GM19467 (cell line): ENCODE measurements around the gene KATNAL1.

ENCODE experiments used
- ATAC-seq: cut with Tn5 transposase; IDR thresholded peaks from one replicate; pipeline ENCODE4 v1.9.1; 2021; ENCODE audit warnings: mild to moderate bottlenecking, moderate library complexity; ENCODE audit not compliant: unreplicated experiment

Gene KATNAL1

GRCh38 chr13:30333616-30334015, 26.3 kb upstream of the KATNAL1 start:
- no peak for ATAC-seq

GRCh38 chr13:30332456-30333143, 25.2 kb upstream of the KATNAL1 start:
- peak; percentile 74 for ATAC-seq

- ATAC-seq: no peak
These were observed 24.0 kb upstream of the KATNAL1 start for GRCh38 chr13:30331331-30331771.

- no peak for ATAC-seq
These were observed 21.7 kb upstream of the KATNAL1 start for GRCh38 chr13:30329009-30329585.

- no peak for ATAC-seq
These were observed 18.3 kb upstream of the KATNAL1 start for GRCh38 chr13:30325668-30326067.

- no peak for ATAC-seq
These were observed 16.2 kb upstream of the KATNAL1 start for GRCh38 chr13:30323524-30323923.

GRCh38 chr13:30322428-30322827, 15.1 kb upstream of the KATNAL1 start:
- no peak for ATAC-seq

- ATAC-seq: no peak
These were observed 13.9 kb upstream of the KATNAL1 start for GRCh38 chr13:30321256-30321655.

GRCh38 chr13:30319655-30320054, 12.3 kb upstream of the KATNAL1 start:
- no peak for ATAC-seq

- ATAC-seq: no peak
These were observed 11.8 kb upstream of the KATNAL1 start for GRCh38 chr13:30319130-30319529.

- no peak for ATAC-seq
These were observed 10.7 kb upstream of the KATNAL1 start for GRCh38 chr13:30318026-30318425.

GRCh38 chr13:30314562-30314961, 7.2 kb upstream of the KATNAL1 start:
- no peak for ATAC-seq

GRCh38 chr13:30314069-30314468, 6.7 kb upstream of the KATNAL1 start:
- ATAC-seq: no peak

GRCh38 chr13:30313311-30313710, 6.0 kb upstream of the KATNAL1 start:
- no peak for ATAC-seq

GRCh38 chr13:30312904-30313303, 5.6 kb upstream of the KATNAL1 start:
- no peak for ATAC-seq

- ATAC-seq: no peak
These were observed 1.2 kb upstream of the KATNAL1 start for GRCh38 chr13:30308548-30308947.

- no peak for ATAC-seq
These were observed 580 bp upstream of the KATNAL1 start for GRCh38 chr13:30307971-30308290.

GRCh38 chr13:30306762-30307193, 573 bp downstream of the KATNAL1 start:
- ATAC-seq: peak; percentile 77

GRCh38 chr13:30305456-30305970, 1.8 kb downstream of the KATNAL1 start:
- no peak for ATAC-seq

- no peak for ATAC-seq
These were observed 4.1 kb downstream of the KATNAL1 start for GRCh38 chr13:30303269-30303668.

- no peak for ATAC-seq
These were observed 5.5 kb downstream of the KATNAL1 start for GRCh38 chr13:30301827-30302226.

- ATAC-seq: no peak
These were observed 6.8 kb downstream of the KATNAL1 start for GRCh38 chr13:30300596-30300995.

GRCh38 chr13:30299786-30300185, 7.6 kb downstream of the KATNAL1 start:
- ATAC-seq: no peak
